Bronchial epithelial cell (primary cell): ENCODE results near the gene C2CD2. TPM values are rescaled to one million over a fixed set of nuclear protein-coding genes. Genes with fewer than 3 reads are reported as not detected.

ENCODE experiments used
- DNase-seq: peaks from one replicate; pipeline ENCODE4 v3.0.0-alpha.2; 2010; ENCODE audit warnings: low read depth
- FAIRE-seq: peaks from 2 replicates; lab custom pipeline; 2011; peaks lifted over from hg19 to GRCh38; lab: Jason Lieb, UNC
- H3K27me3 ChIP-seq: 2 replicates; pipeline ENCODE4 v1.5.1; 2011; ENCODE audit warnings: low read length; ENCODE audit not compliant: control insufficient read depth, insufficient read depth
- H3K36me3 ChIP-seq: 2 replicates; pipeline ENCODE4 v1.5.1; 2011; ENCODE audit warnings: low read length; ENCODE audit not compliant: control insufficient read depth, insufficient read depth
- H3K4me3 ChIP-seq: 2 replicates; pipeline ENCODE4 v1.5.1; 2011; ENCODE audit warnings: mild to moderate bottlenecking, low read depth, low read length, control low read depth
- CTCF ChIP-seq: IDR thresholded peaks from 2 replicates; pipeline ENCODE4 v1.5.1; 2011; ENCODE audit warnings: mild to moderate bottlenecking, moderate library complexity, low read length, control low read depth, inconsistent platforms; ENCODE audit not compliant: insufficient read depth, severe bottlenecking
- total RNA-seq: library from RNA; depleted of rRNA; stranded (reverse); fragments of >200 nt; gene quantifications from 2 replicates; pipeline ENCODE4 v1.2.1, GENCODE V29; 2014

Gene C2CD2
- total RNA-seq, 1 donor from 2014 or later, result 6.6 TPM

GRCh38 chr21:41875086-41875485, 78.7 kb downstream of the C2CD2 start:
- no peak for TF ChIP-seq CTCF
- no peak for FAIRE-seq
- H3K27me3 ChIP-seq, result no peaks in the 10 kb centered on the region
- peaks cover 4% of the 10 kb centered on the region for H3K36me3 ChIP-seq
- DNase-seq, result no peak
- H3K4me3 ChIP-seq, result no peak overlapping the region

GRCh38 chr21:41874611-41875010, 79.2 kb downstream of the C2CD2 start:
- FAIRE-seq (no peak), DNase-seq (no peak)
- no peak for TF ChIP-seq CTCF
- Histone ChIP-seq H3K4me3 (no peak overlapping the region), H3K36me3 (peaks cover 4% of the 10 kb centered on the region), H3K27me3 (no peaks in the 10 kb centered on the region)

- no peak overlapping the region for H3K4me3 ChIP-seq
- TF ChIP-seq CTCF, result no peak
- FAIRE-seq (no peak), DNase-seq (no peak)
- peaks cover 4% of the 10 kb centered on the region for H3K36me3 ChIP-seq
- no peaks in the 10 kb centered on the region for H3K27me3 ChIP-seq
Observed at GRCh38 chr21:41873426-41873825, 80.4 kb downstream of the C2CD2 start.

GRCh38 chr21:41873005-41873404, 80.8 kb downstream of the C2CD2 start:
- no peaks in the 10 kb centered on the region for H3K27me3 ChIP-seq
- TF ChIP-seq CTCF, result no peak
- FAIRE-seq, result no peak
- DNase-seq, result no peak
- H3K4me3 ChIP-seq, result no peak overlapping the region
- H3K36me3 ChIP-seq, result peaks cover 4% of the 10 kb centered on the region

GRCh38 chr21:41871293-41872030, 82.4 kb downstream of the C2CD2 start:
- DNase-seq (no peak), FAIRE-seq (no peak)
- Histone ChIP-seq H3K27me3 (no peaks in the 10 kb centered on the region), H3K36me3 (peaks cover 4% of the 10 kb centered on the region), H3K4me3 (no peak overlapping the region)
- TF ChIP-seq CTCF, result no peak

GRCh38 chr21:41869771-41870170, 84.0 kb downstream of the C2CD2 start:
- FAIRE-seq (no peak), DNase-seq (no peak)
- no peaks in the 10 kb centered on the region for H3K27me3 ChIP-seq
- TF ChIP-seq CTCF, result no peak
- H3K36me3 ChIP-seq, result peaks cover 2% of the 10 kb centered on the region
- no peak overlapping the region for H3K4me3 ChIP-seq
